RPMI8226 (cell line): Measurements from ENCODE around the gene MSMO1.
A peak's percentile ranks its signal among the peaks of the same experiment; 100 is the strongest.

ENCODE experiments used
- DNase-seq: peaks from one replicate; pipeline ENCODE4 v3.0.0-alpha.2; 2015

MSMO1 gene

GRCh38 chr4:165360985-165361670 lies 33.7 kb downstream of the MSMO1 start:
- no peak for DNase-seq

GRCh38 chr4:165361810-165362209 lies 34.3 kb downstream of the MSMO1 start:
- DNase-seq = no peak

GRCh38 chr4:165364452-165365080 lies 37.1 kb downstream of the MSMO1 start:
- no peak for DNase-seq

GRCh38 chr4:165367040-165367439 lies 39.6 kb downstream of the MSMO1 start:
- DNase-seq = no peak

- no peak for DNase-seq
These were observed 40.6 kb downstream of the MSMO1 start for GRCh38 chr4:165368114-165368513.

DNA sequence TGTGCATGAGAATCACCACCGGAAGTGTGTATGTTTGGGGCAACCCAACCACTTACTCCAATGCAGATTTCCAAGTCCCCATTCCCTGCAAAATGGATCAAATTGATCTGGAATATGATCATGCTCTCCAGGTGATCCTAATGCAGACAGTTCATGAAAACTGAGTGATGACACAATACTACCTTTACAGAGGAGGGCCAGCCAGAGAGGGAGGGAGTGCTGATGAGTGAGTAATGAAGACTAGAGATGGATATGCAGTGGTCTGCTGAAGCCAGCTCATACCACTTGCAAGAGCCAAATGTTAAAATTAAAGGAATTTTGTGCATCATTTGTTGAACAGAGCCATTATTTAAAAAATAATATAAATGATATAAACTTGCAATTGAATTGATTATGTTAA lies 41.1 kb downstream of the MSMO1 start:
- no peak for DNase-seq

DNA sequence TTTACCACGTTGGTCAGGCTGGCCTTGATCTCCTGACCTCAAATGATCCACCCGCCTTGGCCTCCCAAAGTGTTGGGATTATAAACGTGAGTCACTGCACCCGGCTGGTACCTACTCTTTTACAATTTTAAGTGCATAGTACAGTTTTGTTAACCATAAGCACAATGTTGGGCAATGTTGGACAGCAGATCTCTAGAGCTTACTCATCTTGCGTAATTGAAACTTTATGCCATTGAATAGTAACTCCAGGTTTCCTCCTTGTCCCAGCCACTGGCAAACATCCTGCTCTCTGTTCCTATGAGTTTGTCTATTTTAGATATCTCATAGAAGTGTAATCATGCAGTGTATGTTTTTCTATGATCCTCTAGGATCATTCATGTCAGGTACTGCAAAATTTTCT lies 42.1 kb downstream of the MSMO1 start:
- DNase-seq = no peak

- DNase-seq = no peak
These were observed 43.1 kb downstream of the MSMO1 start for GRCh38 chr4:165370530-165370929.

DNA sequence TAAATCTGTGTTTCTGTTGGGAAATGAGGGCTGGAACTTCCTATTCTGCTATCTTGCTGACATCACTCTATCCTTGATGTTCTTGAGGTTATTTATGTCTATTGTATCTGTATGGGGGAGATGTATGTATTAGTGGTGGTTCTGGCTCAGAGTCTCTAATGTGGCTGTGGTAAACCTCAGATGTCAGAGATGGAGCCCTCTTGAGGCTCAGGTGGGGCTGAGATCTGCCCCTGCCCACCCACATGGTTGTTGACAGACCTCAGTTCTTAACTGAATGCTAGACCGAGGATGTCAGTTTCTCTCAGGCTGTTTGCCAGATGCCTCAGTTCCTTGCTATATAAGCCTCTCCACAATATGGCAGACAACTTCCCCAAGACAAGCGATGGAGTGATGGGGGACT lies 48.0 kb downstream of the MSMO1 start:
- no peak for DNase-seq

- no peak for DNase-seq
These were observed 50.9 kb downstream of the MSMO1 start for GRCh38 chr4:165378398-165378744.

GRCh38 chr4:165378745-165379677 lies 51.5 kb downstream of the MSMO1 start, which contains the start of gene CPE:
Gene CPE (plus strand): TSS chr4:165379008. CDS start chr4:165379222, 214 bp downstream.
- DNase-seq = peak; percentile 8

- no peak for DNase-seq
These were observed 52.2 kb downstream of the MSMO1 start for GRCh38 chr4:165379678-165380064.

DNA sequence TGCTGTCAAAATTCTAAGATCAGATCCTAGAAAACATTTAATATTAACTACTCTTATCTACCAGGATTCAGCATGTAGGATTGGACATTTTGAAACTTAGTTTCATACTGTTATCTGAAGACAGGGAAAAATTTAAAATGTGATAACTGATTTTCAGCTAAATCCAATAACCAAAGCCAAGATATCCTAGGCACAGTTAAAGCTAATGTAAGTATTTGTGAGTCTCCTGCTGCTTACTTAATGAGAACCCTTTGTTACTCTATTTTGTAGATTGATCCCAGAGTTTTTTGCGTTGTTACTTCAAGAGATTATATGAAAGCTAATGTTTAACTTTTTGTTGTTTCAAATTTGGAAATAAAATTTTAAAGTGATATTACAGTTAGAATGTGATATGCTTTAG lies 53.3 kb downstream of the MSMO1 start:
- DNase-seq = no peak

- DNase-seq = no peak
These were observed 54.4 kb downstream of the MSMO1 start for GRCh38 chr4:165381821-165382373.

GRCh38 chr4:165382640-165383039 lies 55.2 kb downstream of the MSMO1 start:
- DNase-seq = no peak

DNA sequence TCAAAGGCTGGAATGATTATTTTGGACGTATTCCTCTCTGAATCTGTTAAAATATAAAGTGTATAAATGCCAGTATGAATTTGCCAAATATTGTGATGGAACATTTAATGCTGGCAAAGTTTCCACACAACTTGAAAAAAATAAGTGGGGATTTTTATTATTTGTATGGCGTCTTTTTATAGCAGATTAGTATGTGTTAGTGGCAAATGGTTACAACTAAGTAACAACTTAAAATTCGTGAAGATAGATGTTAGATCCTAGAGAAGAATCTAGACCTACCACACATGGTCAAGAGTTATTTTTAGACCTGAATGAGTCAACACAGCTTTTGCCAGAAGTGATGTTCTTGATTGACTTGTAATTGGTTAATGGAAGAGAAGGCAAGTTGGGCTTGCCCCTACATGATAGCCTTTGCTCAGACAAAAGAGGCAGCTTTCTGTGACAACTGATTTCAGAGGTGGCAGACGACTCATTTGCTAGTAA lies 56.2 kb downstream of the MSMO1 start:
- no peak for DNase-seq

GRCh38 chr4:165384186-165384585 lies 56.7 kb downstream of the MSMO1 start:
- no peak for DNase-seq

DNA sequence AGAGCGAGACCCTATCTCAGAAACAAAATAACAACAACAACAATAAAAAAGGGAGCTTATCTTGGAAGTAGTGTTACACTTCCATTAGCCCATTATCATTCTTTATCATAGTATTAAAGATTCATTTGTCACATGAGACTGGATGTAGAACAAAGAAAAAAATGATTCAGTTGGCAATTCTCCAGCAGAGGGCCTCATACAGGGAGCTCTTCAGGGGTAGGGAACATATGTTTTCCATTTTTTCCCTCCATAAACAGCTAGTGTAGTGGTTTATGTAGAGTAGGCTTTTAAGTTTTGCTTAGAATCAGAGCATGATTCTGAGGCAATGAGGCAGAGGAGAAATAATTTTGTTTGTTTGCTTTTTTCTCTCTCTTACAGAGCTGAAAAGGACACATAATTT lies 57.1 kb downstream of the MSMO1 start:
- no peak for DNase-seq

DNA sequence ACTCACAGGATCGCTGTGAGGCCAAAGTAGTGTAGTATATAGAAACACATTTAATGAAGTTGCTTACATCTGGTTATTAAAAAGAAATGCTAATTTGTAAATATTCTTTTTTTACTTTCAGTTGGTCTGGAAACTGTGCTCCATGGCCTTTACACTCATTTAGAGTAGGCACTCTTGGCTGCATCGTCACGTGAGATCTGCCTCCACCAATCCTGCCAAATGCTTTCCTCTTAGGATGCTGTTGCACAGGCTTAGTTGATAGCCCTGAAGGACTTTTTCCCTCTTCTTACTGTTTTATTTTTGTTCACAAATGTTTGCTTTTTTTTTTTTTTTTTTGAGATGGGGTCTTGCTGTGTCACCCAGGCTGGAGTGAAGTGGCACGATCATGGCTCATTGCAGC lies 57.7 kb downstream of the MSMO1 start:
- DNase-seq = no peak

- no peak for DNase-seq
These were observed 58.9 kb downstream of the MSMO1 start for GRCh38 chr4:165386328-165386727.

GRCh38 chr4:165388756-165389155 lies 61.3 kb downstream of the MSMO1 start:
- DNase-seq = no peak
